ENCODE data around the gene TBCEL. TPM values are rescaled to one million over a fixed set of nuclear protein-coding genes. Genes with fewer than 3 reads are reported as not detected.
"Not testable (repeated sequence)": the region's sequence is repeated elsewhere in the genome, so short reads cannot be mapped to it uniquely, and the experiment has no call there.

Gene TBCEL
- total RNA-seq, 1 donor from 2014 or later = 23.3 TPM

GRCh38 chr11:121104312-121104762 lies 80.4 kb downstream of the TBCEL start:
- no peak for DNase-seq (ENCODE audit: extremely low read depth, low read depth, low spot score)

DNA sequence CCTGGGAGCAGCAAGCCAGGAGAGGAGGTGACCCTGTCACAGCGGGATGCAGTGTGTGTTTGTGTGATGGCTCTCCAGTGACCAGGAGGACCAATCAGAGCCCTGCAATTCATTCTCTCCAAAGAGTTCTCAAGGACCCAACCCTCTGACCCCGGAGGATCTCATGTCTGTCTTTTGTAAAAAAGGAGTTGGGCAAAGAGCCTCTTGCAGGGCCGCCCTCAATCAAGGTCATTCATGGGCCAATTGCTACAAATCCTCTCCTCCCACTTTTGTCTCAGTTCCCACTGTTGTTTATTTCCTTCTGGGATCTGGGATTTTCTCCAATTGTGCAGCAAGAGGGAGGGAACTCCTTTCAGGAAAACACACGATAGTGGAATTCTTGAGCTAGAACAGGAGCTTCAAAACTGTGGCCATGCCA lies 81.2 kb downstream of the TBCEL start:
- no peak for DNase-seq (ENCODE audit: extremely low read depth, low read depth, low spot score)

DNA sequence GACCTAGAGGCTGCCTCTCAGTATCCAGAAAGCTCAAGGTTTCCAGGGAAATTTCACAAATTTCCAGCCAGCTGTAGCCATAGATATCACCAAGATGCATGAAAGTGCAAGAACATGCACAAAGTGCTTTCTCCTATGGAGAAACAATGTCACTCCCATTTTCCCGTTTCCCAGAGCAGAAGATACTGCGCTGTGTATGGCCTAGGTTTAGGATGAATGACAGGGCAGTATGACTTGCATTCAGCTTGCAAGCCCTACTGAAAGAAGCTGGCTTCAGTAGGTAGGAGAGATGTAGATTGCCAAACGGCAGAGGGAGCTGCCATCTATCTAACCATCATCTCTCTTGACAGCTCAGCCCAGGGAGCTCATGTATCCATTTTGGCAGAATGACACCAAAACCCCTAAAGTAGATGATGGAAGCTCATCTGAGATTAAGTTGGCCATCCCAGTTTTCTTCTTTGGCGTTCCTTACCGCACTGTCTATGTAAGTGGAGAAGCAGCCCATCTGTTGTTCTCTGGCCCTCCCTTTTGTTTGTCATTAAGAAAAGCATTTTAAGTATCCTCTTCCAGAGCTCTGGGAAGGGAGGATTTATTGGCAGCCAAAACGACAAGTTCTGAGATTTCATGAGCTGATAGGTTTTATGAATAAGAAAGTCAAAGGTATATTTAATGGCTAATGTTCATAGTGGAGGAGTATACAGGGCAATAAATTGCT lies 81.7 kb downstream of the TBCEL start:
- DNase-seq (ENCODE audit: extremely low read depth, low read depth, low spot score) = no peak

GRCh38 chr11:121106812-121107211 lies 82.9 kb downstream of the TBCEL start:
- DNase-seq (ENCODE audit: extremely low read depth, low read depth, low spot score) = no peak

GRCh38 chr11:121108413-121108812 lies 84.5 kb downstream of the TBCEL start:
- DNase-seq (ENCODE audit: extremely low read depth, low read depth, low spot score) = no peak

GRCh38 chr11:121109471-121109870 lies 85.6 kb downstream of the TBCEL start:
- no peak for DNase-seq (ENCODE audit: extremely low read depth, low read depth, low spot score)

GRCh38 chr11:121109916-121110586 lies 86.1 kb downstream of the TBCEL start:
- no peak for DNase-seq (ENCODE audit: extremely low read depth, low read depth, low spot score)

GRCh38 chr11:121110871-121111724 lies 87.2 kb downstream of the TBCEL start:
- DNase-seq (ENCODE audit: extremely low read depth, low read depth, low spot score) = no peak

DNA sequence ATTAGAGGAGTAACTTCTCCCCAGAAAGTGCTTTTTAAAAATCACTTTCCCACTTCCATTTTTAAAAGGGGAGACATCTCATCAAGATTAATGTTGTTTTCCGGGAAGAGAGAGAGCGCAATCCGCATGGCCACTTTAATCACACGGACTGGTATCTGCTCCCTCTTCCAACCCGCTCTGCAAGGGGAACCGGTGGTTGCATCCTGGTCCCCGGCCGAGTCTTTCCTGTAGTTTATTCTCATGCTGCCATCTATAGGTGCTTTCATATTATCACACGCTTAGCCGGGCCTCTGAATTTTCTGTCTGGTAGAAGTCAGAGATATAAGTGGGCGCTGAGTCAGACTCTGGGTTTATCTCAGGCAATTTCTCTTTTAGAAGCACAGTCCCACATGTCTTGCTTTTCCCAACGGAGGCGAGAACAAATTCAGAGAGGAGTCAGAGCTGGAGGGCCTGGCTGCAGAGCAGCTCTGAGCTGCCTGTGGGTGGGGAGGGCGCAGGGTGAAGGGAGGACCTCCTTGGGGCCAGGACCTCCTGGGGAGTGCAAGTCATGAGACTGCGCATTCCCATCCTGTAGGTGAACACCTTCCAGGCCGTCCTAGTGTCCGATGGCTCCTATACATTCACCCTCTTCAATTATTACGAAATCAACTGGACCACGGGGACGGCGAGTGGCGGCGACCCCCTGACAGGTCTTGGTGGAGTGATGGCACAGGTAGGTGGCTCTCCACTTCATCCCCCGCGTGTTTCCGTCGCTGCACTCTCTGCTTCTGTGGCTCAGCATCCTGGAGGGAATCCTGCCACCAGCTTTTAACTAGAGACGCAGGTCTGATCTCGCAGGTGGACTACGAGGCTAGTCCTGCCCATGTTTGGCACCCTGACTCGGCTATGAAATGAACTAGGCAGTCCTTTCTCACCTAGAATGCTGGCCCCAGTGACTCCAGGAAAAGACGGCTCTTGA lies 88.9 kb downstream of the TBCEL start:
- DNase-seq (ENCODE audit: extremely low read depth, low read depth, low spot score) = peak; percentile 14

DNA sequence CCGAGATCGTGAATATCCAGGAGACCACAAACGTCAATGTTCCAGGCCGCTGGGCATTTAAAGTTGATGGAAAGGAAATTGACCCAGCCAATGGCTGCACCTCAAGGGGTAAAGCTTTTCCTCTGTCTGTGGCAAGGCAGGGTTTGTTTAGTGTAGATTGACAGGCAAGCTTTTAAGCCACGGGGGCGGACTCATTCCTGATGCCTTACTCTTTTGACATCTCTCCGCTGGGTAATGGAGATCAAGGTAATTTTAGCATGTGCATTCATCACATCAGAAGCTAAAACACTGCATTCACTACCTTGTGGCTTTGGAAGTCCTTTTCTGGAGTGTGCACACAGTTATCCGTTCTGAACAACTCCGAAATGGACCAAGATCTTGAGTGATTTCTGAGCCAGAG lies 89.7 kb downstream of the TBCEL start:
- no peak for DNase-seq (ENCODE audit: extremely low read depth, low read depth, low spot score)

- DNase-seq (ENCODE audit: extremely low read depth, low read depth, low spot score) = not testable (repeated sequence)
These were observed 91.1 kb downstream of the TBCEL start for GRCh38 chr11:121115024-121115423.

- peak; percentile 66 for DNase-seq (ENCODE audit: extremely low read depth, low read depth, low spot score)
These were observed 93.9 kb downstream of the TBCEL start for GRCh38 chr11:121117788-121118187.

DNA sequence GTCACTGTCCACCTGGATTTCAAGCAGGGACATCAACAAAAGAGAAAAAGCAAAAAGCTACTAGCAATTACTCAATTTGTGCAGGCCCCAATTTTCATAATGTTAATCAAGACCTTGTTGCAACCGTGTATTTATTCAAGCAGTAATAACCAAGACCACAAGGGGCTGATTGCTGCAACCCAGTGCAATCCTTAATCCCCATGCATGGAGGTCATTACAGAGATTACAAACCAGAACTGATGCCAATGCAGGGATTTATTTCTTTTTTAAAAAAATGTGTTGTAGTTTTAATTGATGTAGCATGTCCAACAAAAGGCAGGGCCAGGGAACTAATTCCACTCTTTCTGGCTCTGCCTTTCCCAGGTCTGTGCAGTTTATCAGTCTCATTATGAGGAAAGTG lies 95.5 kb downstream of the TBCEL start:
- DNase-seq (ENCODE audit: extremely low read depth, low read depth, low spot score) = no peak

DNA sequence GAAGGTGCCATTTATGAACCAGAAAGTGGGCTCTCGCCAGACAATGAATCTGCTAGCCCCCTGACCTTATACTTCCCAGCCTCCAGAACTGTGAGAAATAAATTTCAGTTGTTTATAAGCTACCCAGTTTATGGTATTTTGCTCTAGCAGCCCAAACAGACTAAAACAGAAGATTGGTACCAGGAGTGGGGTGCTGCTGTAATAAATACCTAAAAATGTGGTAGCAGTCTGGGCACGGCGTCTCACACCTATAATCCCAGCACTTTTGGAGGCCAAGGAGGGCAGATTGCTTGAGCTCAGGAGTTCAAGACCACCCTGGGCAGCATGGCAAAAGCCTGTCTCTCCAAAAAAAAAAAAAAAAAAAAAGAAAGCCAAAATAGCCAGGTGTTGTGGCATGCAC lies 98.4 kb downstream of the TBCEL start:
- no peak for DNase-seq (ENCODE audit: extremely low read depth, low read depth, low spot score)

DNA sequence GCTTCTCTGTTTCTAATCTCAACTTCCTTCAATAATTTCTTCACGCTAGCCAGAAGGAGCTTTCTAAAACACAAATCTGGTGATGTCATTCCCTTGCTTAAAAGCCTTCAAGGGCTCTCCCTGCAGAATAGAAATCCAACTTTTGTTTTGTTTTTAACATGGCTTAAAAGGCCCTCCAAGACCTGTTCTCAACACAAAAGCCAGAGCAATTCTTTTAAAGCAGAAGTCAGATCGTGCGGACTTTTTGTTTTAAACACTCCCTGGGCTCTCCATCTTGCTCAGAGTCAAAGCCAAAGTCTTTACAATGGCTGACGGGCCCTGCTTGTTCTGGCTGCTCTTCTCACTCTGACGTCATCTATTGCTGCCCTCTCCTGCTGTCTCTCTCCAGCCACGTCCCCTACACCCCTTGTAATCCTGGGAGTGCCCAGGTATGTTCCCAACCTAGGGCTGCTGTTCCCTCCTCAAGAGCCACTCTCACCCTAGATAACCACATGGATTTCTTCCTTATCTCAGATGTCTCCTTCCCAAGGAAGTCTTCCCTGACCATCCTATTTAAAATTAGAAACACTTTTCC lies 99.7 kb downstream of the TBCEL start:
- DNase-seq (ENCODE audit: extremely low read depth, low read depth, low spot score) = no peak

GRCh38 chr11:121127809-121128208 lies 103.9 kb downstream of the TBCEL start:
- no peak for DNase-seq (ENCODE audit: extremely low read depth, low read depth, low spot score)

GRCh38 chr11:121129362-121130340 lies 105.7 kb downstream of the TBCEL start:
- DNase-seq (ENCODE audit: extremely low read depth, low read depth, low spot score) = no peak

DNA sequence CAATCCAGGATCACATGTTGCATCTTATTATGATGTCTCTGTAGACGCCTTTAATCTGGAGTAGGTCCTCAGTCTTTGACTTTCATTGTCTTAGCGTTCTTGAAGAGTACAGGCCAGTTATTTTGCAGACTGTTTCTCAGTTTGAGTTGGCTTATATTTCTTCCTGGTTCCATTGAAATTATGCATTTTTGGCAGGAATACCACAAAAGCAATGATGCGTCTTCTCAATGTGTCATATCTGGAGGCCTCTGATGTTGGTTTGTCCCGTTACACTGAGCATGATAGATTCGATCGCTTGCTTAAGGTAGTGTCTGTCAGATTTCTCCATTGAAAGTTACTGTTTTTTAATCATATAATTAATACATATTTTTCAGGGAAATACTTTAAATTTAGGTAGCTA lies 107.8 kb downstream of the TBCEL start:
- DNase-seq (ENCODE audit: extremely low read depth, low read depth, low spot score) = no peak
